GM19324 (cell line): ENCODE results near the gene RANBP9.

Source experiments
- ATAC-seq: cut with Tn5 transposase; IDR thresholded peaks from one replicate; pipeline ENCODE4 v1.9.1; 2021; ENCODE audit warnings: mild to moderate bottlenecking, moderate library complexity; ENCODE audit not compliant: unreplicated experiment, low FRiP score

Gene RANBP9

DNA sequence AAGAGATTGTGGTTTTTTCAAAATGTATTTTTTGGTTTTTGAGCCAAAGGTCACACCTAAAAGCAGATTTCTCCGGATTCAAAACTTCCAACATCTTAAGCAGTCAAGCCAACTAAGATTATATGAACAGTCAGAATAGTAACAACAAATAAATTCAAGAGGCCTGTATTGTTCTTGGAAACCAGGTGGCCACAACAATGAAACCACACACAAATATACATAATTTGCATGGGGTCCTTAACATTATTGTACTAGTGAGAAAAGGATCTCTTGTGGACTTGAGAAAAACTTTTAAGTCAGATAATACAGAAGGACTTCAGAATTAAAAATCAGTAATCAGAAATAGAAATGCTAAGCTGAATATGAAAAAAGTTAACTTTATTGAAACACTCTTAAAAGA lies 55.9 kb downstream of the RANBP9 start:
- no peak for ATAC-seq

DNA sequence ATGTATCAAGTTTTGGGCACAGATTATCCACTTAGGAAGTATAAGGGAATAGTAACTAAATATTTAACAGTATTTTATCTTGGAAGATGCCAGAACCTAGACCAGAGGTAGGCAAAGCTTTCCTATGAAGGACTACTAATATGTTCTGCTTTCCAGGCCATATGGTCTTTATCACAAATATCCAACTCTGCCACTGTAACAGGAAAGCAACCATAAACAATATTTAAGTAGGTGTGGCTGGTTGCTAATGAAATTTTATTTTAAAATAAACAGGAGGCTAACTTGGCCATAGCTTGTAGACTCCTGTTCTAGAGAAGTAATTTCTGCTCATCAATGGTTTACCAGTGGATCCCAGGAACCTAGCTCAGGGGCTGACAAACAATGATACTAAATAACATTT lies 57.1 kb downstream of the RANBP9 start:
- ATAC-seq = no peak

DNA sequence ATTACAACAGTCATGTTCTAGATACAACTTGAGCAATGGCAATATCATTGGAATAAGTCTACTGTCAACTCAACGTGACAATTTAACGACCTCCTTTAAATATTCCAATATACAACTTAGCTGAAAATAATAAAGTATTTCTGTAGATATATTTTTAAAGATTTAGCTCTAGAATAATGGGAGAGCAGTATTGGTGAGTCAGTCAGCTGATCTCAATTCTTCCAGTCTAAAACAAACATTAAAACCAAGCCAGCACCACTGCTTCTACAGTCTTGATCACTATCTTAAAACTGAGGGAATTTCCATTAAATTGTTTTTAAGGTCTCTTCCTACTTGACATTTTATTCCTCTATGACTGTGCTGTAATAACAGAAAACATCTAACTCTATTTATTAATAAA lies 58.3 kb downstream of the RANBP9 start:
- ATAC-seq = no peak

DNA sequence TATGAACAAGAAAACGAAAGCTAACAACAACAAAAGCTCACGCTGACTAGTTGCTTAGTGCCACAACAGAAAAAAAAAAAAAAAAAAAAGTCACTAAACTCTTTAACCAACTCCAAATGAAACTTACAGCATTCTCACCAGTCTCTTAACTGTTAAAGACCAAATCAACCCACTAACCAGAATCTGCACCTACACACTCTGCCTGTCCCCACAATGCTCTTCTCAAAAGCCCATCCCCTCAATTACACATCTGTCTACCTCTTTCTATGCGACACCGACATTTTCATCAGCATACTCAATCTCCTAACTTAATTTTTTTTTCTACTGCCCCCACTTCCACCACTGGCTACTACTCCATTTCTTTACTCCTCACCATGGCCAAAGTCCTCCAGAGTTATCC lies 62.2 kb downstream of the RANBP9 start:
- ATAC-seq = no peak

DNA sequence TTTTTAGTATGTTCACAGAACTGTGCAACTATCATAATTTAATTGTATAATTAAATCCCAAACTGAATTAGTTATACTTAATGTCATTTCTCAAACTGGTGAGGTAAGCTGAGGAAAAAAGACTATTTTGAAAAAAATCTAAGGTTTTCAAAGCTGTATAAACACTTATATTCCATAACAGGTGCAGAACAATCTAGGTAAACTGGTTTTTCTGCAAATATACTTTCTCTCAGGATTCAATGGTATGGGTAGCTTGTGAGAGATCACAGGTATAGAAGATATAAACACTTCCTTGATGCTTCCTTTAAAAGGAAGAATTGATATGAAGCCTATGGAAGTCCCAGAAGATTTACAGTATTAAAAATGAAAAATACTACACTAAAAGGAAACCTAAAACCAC lies 62.8 kb downstream of the RANBP9 start:
- no peak for ATAC-seq

DNA sequence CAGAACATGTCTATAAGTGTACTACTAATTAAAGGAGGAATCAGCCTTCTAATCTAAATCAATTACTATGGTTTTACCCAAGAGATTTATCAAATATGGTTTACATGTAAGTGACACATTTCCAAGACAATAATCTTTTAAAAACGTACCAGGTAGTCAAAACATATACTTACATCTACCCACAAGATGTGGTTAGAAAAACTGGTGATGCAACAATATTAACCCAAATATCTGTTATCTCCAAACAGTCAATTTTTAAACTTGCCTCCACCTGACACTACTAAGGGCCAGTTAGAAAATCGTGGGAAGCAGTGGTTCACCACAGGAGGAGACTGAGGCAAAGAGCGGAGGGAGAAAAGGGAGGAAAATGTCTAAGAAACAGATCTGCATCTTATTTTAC lies 68.5 kb downstream of the RANBP9 start:
- no peak for ATAC-seq

DNA sequence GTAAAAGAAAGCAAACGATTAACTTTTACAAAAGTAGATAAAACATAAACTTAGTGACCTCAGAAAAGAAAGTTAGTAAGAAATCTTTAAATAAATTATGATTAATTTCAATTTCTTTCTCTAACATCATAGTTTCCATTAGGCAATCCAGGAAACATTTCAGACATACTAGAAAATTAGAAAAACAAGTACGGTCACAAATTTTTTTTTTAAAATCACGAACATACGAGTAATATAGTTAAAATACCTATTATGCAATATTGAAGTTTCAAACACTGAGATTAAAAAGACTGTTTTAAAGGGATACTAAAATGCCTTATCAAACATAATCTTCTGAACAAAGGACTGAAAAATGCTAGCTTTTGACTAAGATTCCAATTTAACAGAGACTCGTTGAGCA lies 70.3 kb downstream of the RANBP9 start:
- no peak for ATAC-seq

DNA sequence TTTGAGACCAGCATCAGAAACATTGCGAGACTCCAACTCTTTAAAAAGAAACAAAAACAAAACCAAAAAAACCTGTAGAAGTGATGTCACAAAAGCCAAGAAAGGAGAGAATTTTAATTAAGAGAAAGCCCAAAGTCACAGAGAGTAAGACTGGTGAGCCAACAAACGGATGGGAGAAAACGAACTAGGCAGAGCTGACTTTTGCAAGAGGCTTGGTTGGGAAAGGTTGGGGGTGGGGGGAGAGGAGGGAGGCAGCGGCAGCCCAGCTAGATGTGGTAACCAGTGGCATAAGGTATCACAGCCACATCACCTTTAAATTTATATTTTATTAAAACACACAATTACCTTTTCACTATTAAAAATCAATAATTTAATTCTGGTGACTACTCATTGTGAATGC lies 73.0 kb downstream of the RANBP9 start:
- ATAC-seq = no peak

DNA sequence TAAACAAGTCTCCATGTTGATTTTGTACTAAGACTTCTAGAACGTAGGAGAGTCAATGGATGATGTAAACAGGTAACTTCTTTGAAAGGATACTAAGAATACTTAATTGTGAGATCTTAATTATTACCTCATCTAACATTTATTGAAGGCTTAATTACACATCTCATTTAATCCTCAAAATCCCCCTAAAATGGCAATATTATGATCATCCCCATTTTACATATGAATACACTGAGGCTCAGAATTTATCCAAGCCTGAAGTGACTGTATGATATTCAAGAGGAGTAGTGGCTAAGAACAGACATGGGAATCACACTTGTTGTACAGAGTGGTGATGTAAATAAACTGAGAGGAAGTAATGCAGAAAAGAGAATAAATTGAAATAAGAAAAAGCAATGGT lies 73.6 kb downstream of the RANBP9 start:
- no peak for ATAC-seq

DNA sequence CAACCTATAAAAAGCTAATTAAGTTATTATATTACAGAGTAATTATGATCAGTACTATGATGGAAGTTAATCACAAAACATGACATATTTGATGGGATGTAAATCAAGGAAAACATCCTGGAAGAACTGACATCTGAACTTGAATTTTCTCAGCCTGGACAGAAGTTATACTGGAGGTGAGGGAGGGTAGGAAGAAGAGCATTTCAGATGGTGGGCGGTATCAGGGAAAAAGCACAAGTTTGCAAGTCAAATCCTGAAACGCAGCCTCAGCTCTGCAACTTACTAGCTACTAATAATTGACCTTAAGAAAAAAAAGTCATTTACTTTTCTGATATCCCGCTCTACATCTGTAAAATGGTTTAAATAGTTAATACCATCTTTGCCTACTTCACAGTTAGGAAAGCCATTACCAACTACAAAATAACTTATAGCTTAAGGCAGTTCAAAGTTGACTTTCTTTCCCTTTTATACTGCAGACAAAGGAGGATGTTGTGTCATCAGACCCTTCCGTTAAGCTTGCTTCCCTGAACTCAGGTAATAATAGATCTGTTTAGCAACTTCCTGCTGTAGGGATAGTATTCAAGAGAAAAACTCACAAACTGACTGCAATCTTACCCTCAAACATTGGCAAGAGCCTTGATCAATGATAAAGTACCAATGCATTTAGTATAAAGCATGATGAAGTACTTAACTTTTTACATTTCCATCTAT lies 75.5 kb downstream of the RANBP9 start:
- ATAC-seq = no peak

DNA sequence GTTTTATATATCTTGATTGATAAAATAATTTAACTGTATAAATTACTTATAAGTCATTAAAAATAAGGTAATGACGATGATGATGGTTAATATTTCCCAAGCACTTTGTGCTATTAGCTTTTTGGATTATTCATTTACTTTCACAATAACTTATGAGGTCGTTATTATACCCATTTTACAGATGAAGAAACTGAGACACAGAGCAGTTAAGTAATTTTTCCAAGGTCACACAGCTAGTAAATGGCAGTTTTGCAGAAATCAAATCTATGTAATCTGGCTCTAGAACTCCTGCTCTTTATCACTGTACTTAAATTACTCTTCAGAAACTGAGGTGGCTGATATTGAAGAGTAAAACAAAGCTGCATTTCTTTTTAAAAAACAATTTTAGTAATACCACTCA lies 78.3 kb downstream of the RANBP9 start:
- ATAC-seq = no peak

DNA sequence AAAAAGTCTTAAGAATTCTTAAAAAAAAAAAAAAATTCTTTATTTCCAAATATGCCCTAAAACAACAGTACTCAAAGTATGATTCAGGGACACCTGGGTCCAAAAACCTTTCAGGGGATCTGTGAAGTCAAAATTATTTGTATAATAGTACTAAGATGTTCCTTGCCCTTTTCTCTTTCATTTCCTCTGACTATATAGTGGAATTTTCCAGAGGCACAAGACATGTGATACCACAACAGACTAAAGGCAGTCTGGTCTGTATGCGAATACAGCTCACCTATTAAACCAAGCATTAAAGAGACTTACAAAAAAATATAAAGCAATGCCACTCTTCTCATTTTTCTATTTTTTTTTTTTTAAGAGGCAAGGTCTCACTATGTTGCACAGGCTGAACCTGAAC lies 81.1 kb downstream of the RANBP9 start:
- no peak for ATAC-seq

DNA sequence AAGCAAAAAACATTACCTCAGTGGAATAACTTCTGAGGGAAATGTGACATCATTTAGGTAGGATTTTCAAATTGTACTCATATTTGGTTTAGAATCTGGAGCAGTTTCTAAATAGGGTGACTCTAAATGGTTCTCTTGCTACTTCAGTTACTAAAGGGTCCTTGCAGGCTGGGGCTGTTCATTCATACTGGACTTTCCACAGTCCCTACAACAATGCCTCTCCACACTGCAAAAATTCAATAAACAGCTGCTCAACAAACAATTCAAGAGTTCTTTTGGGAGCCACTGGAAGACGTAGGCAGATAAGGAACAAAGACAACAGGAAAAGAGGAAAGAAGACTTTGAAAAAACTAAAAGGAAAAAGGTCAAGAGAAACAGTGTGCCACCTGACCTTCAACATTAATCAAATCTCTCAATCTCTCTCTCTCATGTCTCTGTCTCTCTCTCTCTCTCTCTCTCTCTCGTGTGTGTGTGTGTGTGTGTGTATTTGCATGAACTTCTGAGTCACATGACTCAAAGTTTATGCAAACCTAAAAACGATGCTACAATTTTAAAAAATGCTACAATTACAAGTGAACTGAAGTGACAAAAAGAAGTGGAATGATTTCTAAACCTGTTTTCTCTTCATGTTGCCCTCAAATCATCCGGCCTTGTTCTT lies 82.0 kb downstream of the RANBP9 start:
- no peak for ATAC-seq

DNA sequence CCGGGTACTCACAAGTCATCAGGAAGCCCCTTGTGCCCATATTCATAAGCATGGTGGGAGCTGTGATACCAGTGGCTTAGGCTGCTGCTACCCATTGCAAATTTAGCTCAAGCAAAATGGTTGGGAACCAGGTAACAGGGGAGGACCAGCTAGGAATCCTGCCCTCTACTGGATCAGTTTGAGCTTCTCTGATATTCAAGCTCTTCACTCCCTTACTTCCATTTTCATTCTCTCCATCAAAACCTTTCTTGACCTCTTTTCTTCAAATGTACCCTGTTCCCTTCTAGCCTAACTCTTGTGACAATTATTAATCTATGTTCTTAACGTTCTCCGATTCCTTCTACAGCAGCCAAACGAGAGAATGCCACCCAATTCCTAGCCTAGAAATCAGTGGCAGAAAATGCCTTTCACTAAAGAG lies 86.8 kb downstream of the RANBP9 start:
- no peak for ATAC-seq

DNA sequence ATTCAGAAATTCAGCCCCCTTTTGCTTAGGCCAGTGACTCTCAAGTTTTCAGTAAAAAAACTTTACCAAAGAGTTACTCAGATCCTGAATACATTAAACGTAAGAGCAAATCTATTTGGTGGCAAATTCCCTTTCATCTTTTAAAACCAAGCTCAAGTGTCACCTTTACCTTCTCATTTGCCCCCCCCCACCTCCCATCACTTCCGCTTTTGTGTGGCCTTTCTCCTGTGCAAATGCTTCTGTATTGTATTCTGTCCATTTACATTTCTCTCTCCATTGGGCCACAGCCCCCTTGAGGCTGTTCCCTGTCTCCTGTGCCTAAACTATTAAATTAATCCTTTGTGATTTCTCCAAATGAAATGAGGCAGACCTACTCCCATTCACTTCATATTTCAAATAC lies 94.6 kb downstream of the RANBP9 start:
- no peak for ATAC-seq

DNA sequence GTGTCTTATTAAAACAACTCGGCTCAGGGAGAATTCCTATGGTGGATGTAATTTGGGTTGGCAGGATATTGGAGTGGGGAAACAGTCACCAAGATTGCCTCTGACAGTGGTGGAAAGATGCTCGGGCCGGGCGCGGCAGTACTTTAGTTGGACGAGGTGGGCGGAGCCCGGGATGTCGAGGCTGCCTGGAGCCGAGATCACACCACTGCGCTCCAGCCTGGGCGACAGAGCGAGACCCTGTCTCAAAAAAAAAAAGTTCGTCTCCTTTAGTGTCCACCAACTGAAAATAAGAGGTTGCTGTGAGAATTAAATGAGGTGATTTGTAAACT lies 95.9 kb downstream of the RANBP9 start:
- peak; percentile 16 for ATAC-seq

DNA sequence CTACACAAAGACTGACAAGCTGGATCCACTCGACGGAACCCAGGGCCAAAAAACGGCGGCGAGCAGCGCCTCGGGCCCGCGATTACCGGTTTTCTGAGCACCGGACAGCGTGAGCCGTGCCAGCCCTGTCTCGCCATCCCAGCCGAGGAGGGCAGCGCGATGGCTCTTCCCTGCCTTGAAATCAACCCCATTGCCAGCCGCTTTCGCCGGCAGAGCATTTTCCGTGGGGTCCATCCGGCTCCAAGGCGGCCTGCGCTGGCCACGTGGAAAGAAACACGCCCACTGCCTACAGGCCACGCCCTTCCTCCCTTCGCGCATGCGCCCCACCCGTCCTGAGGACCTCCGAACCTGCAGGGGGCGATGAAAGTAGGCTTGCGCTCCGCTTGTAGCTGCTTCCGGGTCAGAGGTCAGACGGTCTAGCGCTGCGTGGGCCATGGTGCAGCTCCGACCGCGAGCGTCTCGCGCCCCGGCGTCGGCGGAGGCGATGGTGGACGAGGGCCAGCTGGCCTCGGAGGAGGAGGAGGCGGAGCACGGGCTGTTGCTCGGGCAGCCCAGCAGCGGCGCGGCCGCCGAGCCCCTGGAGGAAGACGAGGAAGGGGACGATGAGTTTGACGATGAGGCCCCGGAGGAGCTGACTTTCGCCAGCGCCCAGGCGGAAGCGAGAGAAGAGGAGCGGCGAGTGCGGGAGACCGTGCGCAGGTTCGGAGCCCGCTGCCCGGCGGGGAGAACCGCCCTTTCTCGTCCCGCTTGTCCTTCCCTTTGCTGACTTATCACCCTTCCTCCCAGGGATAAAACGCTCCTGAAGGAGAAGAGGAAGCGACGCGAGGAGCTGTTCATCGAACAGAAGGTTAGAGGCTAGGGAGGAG lies 96.5 kb downstream of the RANBP9 start, which contains the start of gene NOL7:
Gene NOL7 (plus strand): TSS at position 410 of the 866 bp plus-strand sequence. CDS start 24 bp downstream, at position 434.
- ATAC-seq = peak; percentile 94

DNA sequence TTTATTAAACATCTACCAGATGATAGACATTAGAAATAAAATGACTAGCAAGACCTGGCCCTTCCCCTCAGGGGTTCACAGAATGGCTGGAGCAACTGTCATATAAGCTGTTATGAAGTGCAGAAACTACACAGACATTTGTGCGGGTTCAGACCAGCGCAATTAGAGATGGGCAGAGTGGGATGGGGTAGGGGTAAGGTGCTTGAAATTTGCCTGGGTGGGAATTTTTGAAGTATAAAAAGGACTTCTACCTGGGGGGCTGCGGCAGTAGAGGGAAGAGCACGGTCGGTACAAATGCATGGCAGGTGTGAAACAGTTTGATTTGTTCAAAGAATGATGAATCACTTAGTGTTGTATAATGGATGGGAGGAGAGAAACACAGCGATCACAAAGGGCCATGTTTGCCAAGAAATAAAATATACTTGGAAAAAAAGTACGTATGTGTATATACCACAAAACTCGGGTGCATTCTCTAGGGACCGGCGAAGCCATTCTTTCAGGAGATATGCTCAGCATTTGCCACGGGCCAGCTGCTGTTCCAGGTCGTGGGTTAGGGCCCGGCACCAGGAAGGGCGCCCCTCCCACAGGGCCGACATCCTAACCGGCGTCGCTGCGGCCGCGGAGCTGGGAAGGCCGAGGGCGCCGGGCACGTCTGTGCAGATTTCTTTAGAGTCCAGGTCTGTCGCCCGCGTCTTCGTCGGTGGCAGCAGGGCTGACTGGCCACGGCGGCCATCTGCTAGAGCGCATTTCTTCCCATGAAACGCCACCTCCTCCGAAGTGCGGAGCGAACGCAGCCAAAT lies 97.3 kb downstream of the RANBP9 start:
- ATAC-seq = no peak

DNA sequence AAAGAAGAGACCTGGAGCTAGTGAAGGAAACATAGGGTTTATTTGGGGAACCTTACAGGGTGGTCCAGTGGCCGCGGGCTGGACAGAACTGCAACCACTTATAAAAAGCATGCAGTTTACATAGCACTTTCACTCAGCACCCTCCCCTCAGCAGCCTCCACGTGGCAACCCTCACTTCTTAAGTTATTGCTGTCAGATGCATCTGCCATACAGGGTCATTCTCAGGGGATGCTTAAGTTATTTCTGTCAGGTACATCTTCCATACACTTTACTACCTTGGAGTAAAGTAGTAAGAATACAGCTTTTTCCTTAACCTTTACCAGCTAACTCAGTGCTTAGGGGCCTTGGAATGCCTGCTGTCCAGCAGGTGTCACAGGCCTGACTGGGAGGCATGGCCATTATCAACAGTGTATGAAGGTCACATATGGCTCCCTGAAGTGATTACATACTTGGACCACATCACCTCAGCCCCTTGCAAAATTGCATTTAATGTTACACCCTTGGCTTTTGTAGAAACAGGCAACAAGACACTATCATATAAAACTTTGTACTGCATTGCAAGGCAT lies 98.5 kb downstream of the RANBP9 start:
- ATAC-seq = no peak

DNA sequence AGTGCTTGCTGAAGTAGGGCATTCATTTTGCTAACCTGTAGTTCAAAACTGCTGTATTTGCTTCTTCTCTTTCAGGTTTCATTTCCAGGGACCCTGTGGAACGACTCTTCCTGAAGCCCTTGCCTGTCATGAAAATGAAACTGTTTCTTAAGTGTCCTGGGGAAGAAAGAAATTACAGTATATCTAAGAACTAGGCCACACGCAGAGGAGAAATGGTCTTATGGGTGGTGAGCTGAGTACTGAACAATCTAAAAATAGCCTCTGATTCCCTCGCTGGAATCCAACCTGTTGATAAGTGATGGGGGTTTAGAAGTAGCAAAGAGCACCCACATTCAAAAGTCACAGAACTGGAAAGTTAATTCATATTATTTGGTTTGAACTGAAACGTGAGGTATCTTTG lies 99.9 kb downstream of the RANBP9 start:
- ATAC-seq = no peak
